Activated T-cell treated with anti-CD3 and anti-CD28 coated beads, Interleukin-2, amount 50 U/mL, for 72 hours (primary cell): ENCODE data around the gene CAPN2. TPM values are rescaled to one million over a fixed set of nuclear protein-coding genes. Genes with fewer than 3 reads are reported as not detected.

ENCODE experiments used
- ATAC-seq, 2 donors: fragments of 150-1000 bp; cut with Tn5 transposase; replicated peaks in 1 of 2; 2 replicates each; pipeline ENCODE4 v1.10.0; 2021; ENCODE audit warnings: moderate library complexity in 2 of 2, mild to moderate bottlenecking in 1 of 2
- DNase-seq, 2 donors: peaks; one replicate each; pipeline ENCODE4 v3.0.0; 2021 to 2022; ENCODE audit warnings: mixed read lengths in 1 of 2
- H3K27ac Mint-ChIP-seq: one replicate; pipeline ENCODE4 v1.8.0; 2022; ENCODE audit warnings: mild to moderate bottlenecking, moderate library complexity, mixed read lengths
- H3K27me3 Mint-ChIP-seq: one replicate; pipeline ENCODE4 v1.8.0; 2022; ENCODE audit warnings: low read depth, mixed read lengths
- H3K36me3 Mint-ChIP-seq, 2 donors: one replicate each; pipeline ENCODE4 v1.8.0; 2022; ENCODE audit warnings: mixed read lengths in 2 of 2, mild to moderate bottlenecking in 1 of 2; ENCODE audit not compliant: insufficient read depth in 2 of 2
- H3K4me1 Mint-ChIP-seq: one replicate; pipeline ENCODE4 v1.8.0; 2022; ENCODE audit warnings: low read depth, mixed read lengths
- H3K4me3 Mint-ChIP-seq, 2 donors: one replicate each; pipeline ENCODE4 v1.8.0; 2022; ENCODE audit warnings: mild to moderate bottlenecking in 2 of 2, mixed read lengths in 2 of 2, moderate library complexity in 2 of 2
- H3K9me3 Mint-ChIP-seq, 2 donors: one replicate each; pipeline ENCODE4 v1.8.0; 2022; ENCODE audit warnings: mixed read lengths in 2 of 2
- total RNA-seq, 2 donors: library from RNA; stranded (reverse); gene quantifications; one replicate each; pipeline ENCODE4 v1.2.3, GENCODE V29; 2022

The CAPN2 gene
- total RNA-seq, 2 donors from 2014 or later: 37.8 to 58.8 TPM

GRCh38 chr1:223756806-223757700, 44.7 kb downstream of the CAPN2 start:
- Mint-ChIP-seq H3K27ac (no peak overlapping the region), H3K4me1 (no peaks in the 10 kb centered on the region), H3K27me3 (no peaks in the 10 kb centered on the region), H3K36me3 (peaks cover 0 to 3% of the 10 kb centered on the region in 2 donors), H3K4me3 (no peak overlapping the region), H3K9me3 (no peaks in the 10 kb centered on the region)
- ATAC-seq (no peak), DNase-seq (no peak)

GRCh38 chr1:223758734-223759133, 46.4 kb downstream of the CAPN2 start:
- ATAC-seq (no peak), DNase-seq (no peak)
- Mint-ChIP-seq H3K27ac (no peak overlapping the region), H3K9me3 (no peaks in the 10 kb centered on the region), H3K4me1 (no peaks in the 10 kb centered on the region), H3K4me3 (no peak overlapping the region), H3K36me3 (peaks cover 0 to 3% of the 10 kb centered on the region in 2 donors), H3K27me3 (no peaks in the 10 kb centered on the region)

GRCh38 chr1:223759273-223759672, 46.9 kb downstream of the CAPN2 start:
- H3K4me3 Mint-ChIP-seq: no peak overlapping the region
- no peak for ATAC-seq
- no peaks in the 10 kb centered on the region for H3K4me1 Mint-ChIP-seq
- DNase-seq: no peak
- peaks cover 0 to 3% of the 10 kb centered on the region in 2 donors for H3K36me3 Mint-ChIP-seq
- no peaks in the 10 kb centered on the region for H3K27me3 Mint-ChIP-seq
- no peak overlapping the region for H3K27ac Mint-ChIP-seq
- H3K9me3 Mint-ChIP-seq: no peaks in the 10 kb centered on the region

- no peaks in the 10 kb centered on the region for H3K9me3 Mint-ChIP-seq
- H3K36me3 Mint-ChIP-seq: peaks cover 0 to 3% of the 10 kb centered on the region in 2 donors
- ATAC-seq (no peak), DNase-seq (no peak)
- no peak overlapping the region for H3K4me3 Mint-ChIP-seq
- H3K4me1 Mint-ChIP-seq: no peaks in the 10 kb centered on the region
- H3K27ac Mint-ChIP-seq: no peak overlapping the region
- H3K27me3 Mint-ChIP-seq: no peaks in the 10 kb centered on the region
These were observed 48.5 kb downstream of the CAPN2 start for GRCh38 chr1:223760833-223761232.

GRCh38 chr1:223761411-223761810, 49.1 kb downstream of the CAPN2 start:
- DNase-seq (no peak), ATAC-seq (no peak)
- peak overlapping the region; percentile 89 for H3K27ac Mint-ChIP-seq
- H3K4me1 Mint-ChIP-seq: no peaks in the 10 kb centered on the region
- no peaks in the 10 kb centered on the region for H3K27me3 Mint-ChIP-seq
- no peak overlapping the region for H3K4me3 Mint-ChIP-seq
- H3K36me3 Mint-ChIP-seq: peaks cover 0 to 3% of the 10 kb centered on the region in 2 donors
- H3K9me3 Mint-ChIP-seq: no peaks in the 10 kb centered on the region

- Mint-ChIP-seq H3K27ac (peak overlapping the region; percentile 55), H3K4me1 (no peaks in the 10 kb centered on the region), H3K4me3 (no peak overlapping the region), H3K27me3 (no peaks in the 10 kb centered on the region), H3K36me3 (peaks cover 0 to 5% of the 10 kb centered on the region in 2 donors), H3K9me3 (no peaks in the 10 kb centered on the region)
- DNase-seq: no peak
- no peak for ATAC-seq
These were observed 50.9 kb downstream of the CAPN2 start for GRCh38 chr1:223763251-223763650.

GRCh38 chr1:223763881-223764280, 51.5 kb downstream of the CAPN2 start:
- H3K4me1 Mint-ChIP-seq: no peaks in the 10 kb centered on the region
- ATAC-seq: peak in 1 of 2 donors; percentile 5
- no peaks in the 10 kb centered on the region for H3K9me3 Mint-ChIP-seq
- no peak overlapping the region for H3K27ac Mint-ChIP-seq
- H3K4me3 Mint-ChIP-seq: no peak overlapping the region
- no peak for DNase-seq
- H3K27me3 Mint-ChIP-seq: no peaks in the 10 kb centered on the region
- H3K36me3 Mint-ChIP-seq: peaks cover 3 to 7% of the 10 kb centered on the region in 2 donors

- no peaks in the 10 kb centered on the region for H3K4me1 Mint-ChIP-seq
- H3K27me3 Mint-ChIP-seq: no peaks in the 10 kb centered on the region
- no peak overlapping the region for H3K4me3 Mint-ChIP-seq
- H3K36me3 Mint-ChIP-seq: peaks cover 4 to 16% of the 10 kb centered on the region in 2 donors
- no peaks in the 10 kb centered on the region for H3K9me3 Mint-ChIP-seq
- no peak for DNase-seq
- no peak overlapping the region for H3K27ac Mint-ChIP-seq
- ATAC-seq: peak; percentile 23 to 33
These were observed 52.8 kb downstream of the CAPN2 start for GRCh38 chr1:223765036-223765718.

GRCh38 chr1:223765719-223766340, 53.5 kb downstream of the CAPN2 start:
- Mint-ChIP-seq H3K27ac (peak overlapping the region; percentile 1), H3K27me3 (no peaks in the 10 kb centered on the region), H3K4me3 (no peak overlapping the region), H3K9me3 (no peaks in the 10 kb centered on the region), H3K4me1 (no peaks in the 10 kb centered on the region), H3K36me3 (peaks cover 4 to 16% of the 10 kb centered on the region in 2 donors)
- no peak for DNase-seq
- ATAC-seq: peak; percentile 5 to 16

GRCh38 chr1:223770621-223771315, 58.4 kb downstream of the CAPN2 start:
- Mint-ChIP-seq H3K4me1 (peaks cover 28% of the 10 kb centered on the region), H3K4me3 (no peak overlapping the region), H3K36me3 (peaks cover 10 to 22% of the 10 kb centered on the region in 2 donors), H3K9me3 (no peaks in the 10 kb centered on the region), H3K27ac (peak overlapping the region; percentile 7), H3K27me3 (no peaks in the 10 kb centered on the region)
- no peak for ATAC-seq
- DNase-seq: no peak

GRCh38 chr1:223771469-223771813, 59.1 kb downstream of the CAPN2 start:
- Mint-ChIP-seq H3K4me3 (no peak overlapping the region), H3K4me1 (peaks cover 35% of the 10 kb centered on the region), H3K9me3 (no peaks in the 10 kb centered on the region), H3K27ac (peak overlapping the region; percentile 48), H3K27me3 (no peaks in the 10 kb centered on the region), H3K36me3 (peaks cover 14 to 28% of the 10 kb centered on the region in 2 donors)
- no peak for DNase-seq
- peak in 1 of 2 donors; percentile 34 for ATAC-seq

GRCh38 chr1:223771814-223772770, 59.8 kb downstream of the CAPN2 start:
- Mint-ChIP-seq H3K4me1 (peaks cover 40% of the 10 kb centered on the region), H3K36me3 (peaks cover 14 to 27% of the 10 kb centered on the region in 2 donors), H3K9me3 (no peaks in the 10 kb centered on the region), H3K27me3 (no peaks in the 10 kb centered on the region), H3K27ac (peak overlapping the region; percentile 48), H3K4me3 (peak overlapping the region in 1 of 2 donors; percentile 14)
- peak; percentile 28 to 63 for ATAC-seq
- DNase-seq: no peak
